ENCODE measurements around the gene WAC.

Gene WAC

DNA sequence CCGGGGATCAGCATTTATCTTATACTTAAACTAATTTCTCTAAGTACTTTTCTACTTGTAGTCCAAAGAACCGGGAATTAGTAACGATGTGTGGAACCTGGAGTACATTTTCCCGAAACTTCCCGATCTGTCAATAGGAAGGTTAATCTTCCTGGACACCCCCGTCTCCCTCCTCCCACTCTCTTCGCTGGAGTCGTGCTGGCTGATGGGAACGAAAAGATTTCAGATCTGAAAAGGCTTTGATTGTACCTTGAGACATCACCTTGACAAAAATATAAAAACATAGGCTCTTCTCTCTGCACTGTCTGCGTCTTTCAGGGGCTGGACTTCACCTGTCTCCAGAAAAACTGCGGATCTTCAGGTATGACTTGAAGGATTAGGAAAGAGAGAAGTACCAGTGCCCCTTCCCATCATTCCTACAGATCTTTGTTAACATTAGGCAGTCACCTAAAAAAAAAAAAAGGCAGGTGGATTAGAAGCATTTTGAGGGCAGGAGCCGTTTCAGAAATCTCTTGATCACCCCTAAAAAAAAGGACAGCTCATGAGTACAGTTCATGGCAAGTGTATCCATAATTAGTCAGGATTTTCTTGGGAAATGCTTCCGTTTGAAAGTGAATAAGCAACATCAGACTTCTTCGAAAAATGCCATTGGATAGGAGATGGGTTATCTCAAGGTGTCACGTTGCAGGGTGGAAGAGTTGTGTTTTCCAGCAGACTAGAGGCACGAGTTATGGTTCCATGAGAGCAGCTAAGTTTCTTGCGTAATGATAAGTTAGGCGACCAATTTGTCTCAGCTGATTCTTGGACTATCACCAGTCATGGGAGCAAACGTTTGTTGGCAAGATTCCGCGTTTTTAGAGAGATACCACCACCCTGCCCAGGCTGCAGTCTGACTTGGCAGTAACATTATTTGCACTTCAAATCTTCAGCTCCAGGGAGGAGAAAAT lies 136.6 kb downstream of the WAC start:
- DNase-seq, result no peak

All from activated T-cell treated with anti-CD3 and anti-CD28 coated beads, Interleukin-2, amount 50 U/mL, for 1 hour (primary cell).